Gastrocnemius medialis (tissue), 4 donors: ENCODE measurements around the gene WDFY4. TPM values are rescaled to one million over a fixed set of nuclear protein-coding genes. Genes with fewer than 3 reads are reported as not detected.

ENCODE experiments used
- ATAC-seq, 2 donors: fragments of 150-250 bp; one replicate each; pipeline ENCODE4 v1.9.1; 2016
- DNase-seq, 2 donors: peaks; one replicate each; pipeline ENCODE4 v3.0.0-alpha.2; 2019
- H3K27ac ChIP-seq, 4 donors: fragments of 200-600 bp; sonication (generic); 1 replicate in 1 of 4; 2 replicates in 3 of 4; pipeline ENCODE4 v1.5.1; 2016 to 2018; ENCODE audit warnings: mild to moderate bottlenecking in 2 of 4, moderate library complexity in 1 of 4
- H3K27me3 ChIP-seq, 3 donors: fragments of 200-600 bp; sonication (generic) in 2 of 3; 1 replicate in 1 of 3; 2 replicates in 2 of 3; pipeline versions ENCODE4 v1.5.1 to v1.6.0; 2016 to 2019; ENCODE audit warnings: mild to moderate bottlenecking in 1 of 3, moderate library complexity in 1 of 3
- H3K36me3 ChIP-seq, 2 donors: fragments of 200-600 bp; sonication (generic) in 1 of 2; one replicate each; pipeline ENCODE4 v1.5.1; 2017 to 2018
- H3K4me1 ChIP-seq, 2 donors: fragments of 200-600 bp; sonication (generic) in 1 of 2; one replicate each; pipeline ENCODE4 v1.5.1; 2016 to 2017; ENCODE audit warnings: mild to moderate bottlenecking in 2 of 2
- H3K4me3 ChIP-seq, 4 donors: fragments of 200-600 bp; sonication (generic) in 3 of 4; 1 replicate in 1 of 4; 2 replicates in 3 of 4; pipeline ENCODE4 v1.5.1; 2016 to 2019; ENCODE audit warnings: mild to moderate bottlenecking in 2 of 4
- H3K9me3 ChIP-seq, 3 donors: fragments of 200-600 bp; sonication (generic) in 2 of 3; 1 replicate in 1 of 3; 2 replicates in 2 of 3; pipeline ENCODE4 v1.5.1; 2016 to 2019
- POLR2A ChIP-seq, 2 donors: fragments of 450-650 bp; IDR thresholded peaks; one replicate each; pipeline ENCODE4 v1.6.1; 2017; ENCODE audit warnings: antibody characterized with exemption in 2 of 2, mild to moderate bottlenecking in 2 of 2, moderate library complexity in 2 of 2
- in situ Hi-C, 4 donors: fragments of 200-750 bp; cut with MboI; loops; one replicate each; pipeline versions ENCODE4 v1.15.0 to v1.8.0; 2017; ENCODE audit warnings: low sequenced_read_pairs in 4 of 4
- intact Hi-C: fragments of 100-400 bp; cut with DNase I; formaldehyde crosslinking; loops from one replicate; pipeline ENCODE4 v1.15.1; 2023; ENCODE audit warnings: low total_unique reads
- total RNA-seq, 4 donors: library from RNA; depleted of rRNA; stranded (reverse); fragments of >200 nt; gene quantifications; one replicate each; pipeline versions ENCODE4 v1.1.0 to v1.2.3, GENCODE V29; 2016
- TF ChIP-seq, protein P1 (sequence below), 5 experiments: fragments of 450-650 bp in 3 of 5; fragments of 200-600 bp in 2 of 5; sonication (generic) in 2 of 5; IDR thresholded peaks in 4 of 5; conservative IDR thresholded peaks in 1 of 5; 1 replicate in 4 of 5; 2 replicates in 1 of 5; pipeline ENCODE4 v1.5.1; 2016 to 2019; ENCODE audit warnings: antibody characterized with exemption in 5 of 5, mild to moderate bottlenecking in 3 of 5, moderate library complexity in 3 of 5

Gene WDFY4
- total RNA-seq, 4 donors from 2014 or later: 0.29 to 0.94 (median 0.59) TPM

GRCh38 chr10:49011756-49012155, 327.1 kb downstream of the WDFY4 start:
- no peak for DNase-seq
- no peak for ATAC-seq
- TF ChIP-seq, protein P1, sequence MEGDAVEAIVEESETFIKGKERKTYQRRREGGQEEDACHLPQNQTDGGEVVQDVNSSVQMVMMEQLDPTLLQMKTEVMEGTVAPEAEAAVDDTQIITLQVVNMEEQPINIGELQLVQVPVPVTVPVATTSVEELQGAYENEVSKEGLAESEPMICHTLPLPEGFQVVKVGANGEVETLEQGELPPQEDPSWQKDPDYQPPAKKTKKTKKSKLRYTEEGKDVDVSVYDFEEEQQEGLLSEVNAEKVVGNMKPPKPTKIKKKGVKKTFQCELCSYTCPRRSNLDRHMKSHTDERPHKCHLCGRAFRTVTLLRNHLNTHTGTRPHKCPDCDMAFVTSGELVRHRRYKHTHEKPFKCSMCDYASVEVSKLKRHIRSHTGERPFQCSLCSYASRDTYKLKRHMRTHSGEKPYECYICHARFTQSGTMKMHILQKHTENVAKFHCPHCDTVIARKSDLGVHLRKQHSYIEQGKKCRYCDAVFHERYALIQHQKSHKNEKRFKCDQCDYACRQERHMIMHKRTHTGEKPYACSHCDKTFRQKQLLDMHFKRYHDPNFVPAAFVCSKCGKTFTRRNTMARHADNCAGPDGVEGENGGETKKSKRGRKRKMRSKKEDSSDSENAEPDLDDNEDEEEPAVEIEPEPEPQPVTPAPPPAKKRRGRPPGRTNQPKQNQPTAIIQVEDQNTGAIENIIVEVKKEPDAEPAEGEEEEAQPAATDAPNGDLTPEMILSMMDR (IDR thresholded peaks at IDR 0.05 in 4 of 5, conservative IDR thresholded peaks at IDR 0.05 in 1 of 5): no peak
- no peak for TF ChIP-seq POLR2A (IDR thresholded peaks at IDR 0.05)
- Histone ChIP-seq H3K4me3 (no peak overlapping the region), H3K27ac (no peak overlapping the region), H3K9me3 (no peaks in the 10 kb centered on the region), H3K36me3 (no peaks in the 10 kb centered on the region), H3K27me3 (no peaks in the 10 kb centered on the region), H3K4me1 (peaks cover 13 to 20% of the 10 kb centered on the region in 2 donors)
- intact Hi-C loops (no loop called here), in situ Hi-C loops (no loop called here)

DNA sequence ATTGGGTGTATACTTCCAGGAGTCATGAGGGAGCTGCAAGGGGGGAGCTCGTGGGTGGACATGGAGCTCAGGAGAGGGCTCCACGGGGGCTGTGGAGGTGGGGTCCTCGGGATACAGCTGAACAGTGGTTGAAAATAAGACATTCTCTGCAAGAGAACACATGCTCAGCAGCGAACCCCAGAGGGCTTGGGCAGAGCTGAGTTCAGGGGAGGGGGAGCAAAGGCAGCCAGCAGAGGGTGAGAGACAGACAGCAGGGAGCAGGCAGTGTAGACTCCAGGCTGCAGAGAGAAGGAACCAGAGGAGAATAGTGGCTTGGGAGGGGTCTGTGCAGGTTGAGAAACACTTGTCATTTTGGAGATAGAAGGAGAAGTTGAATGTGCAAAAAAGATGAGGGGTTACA, 327.9 kb downstream of the WDFY4 start:
- H3K4me1 ChIP-seq: peaks cover 13 to 20% of the 10 kb centered on the region in 2 donors
- H3K27me3 ChIP-seq: no peaks in the 10 kb centered on the region
- intact Hi-C loops: no loop called here
- DNase-seq (no peak), ATAC-seq (no peak)
- no peaks in the 10 kb centered on the region for H3K36me3 ChIP-seq
- TF ChIP-seq POLR2A (IDR thresholded peaks at IDR 0.05): no peak
- TF ChIP-seq, protein P1 (IDR thresholded peaks at IDR 0.05 in 4 of 5, conservative IDR thresholded peaks at IDR 0.05 in 1 of 5): no peak
- H3K9me3 ChIP-seq: no peaks in the 10 kb centered on the region
- no peak overlapping the region for H3K4me3 ChIP-seq
- in situ Hi-C loops: no loop called here
- no peak overlapping the region for H3K27ac ChIP-seq

DNA sequence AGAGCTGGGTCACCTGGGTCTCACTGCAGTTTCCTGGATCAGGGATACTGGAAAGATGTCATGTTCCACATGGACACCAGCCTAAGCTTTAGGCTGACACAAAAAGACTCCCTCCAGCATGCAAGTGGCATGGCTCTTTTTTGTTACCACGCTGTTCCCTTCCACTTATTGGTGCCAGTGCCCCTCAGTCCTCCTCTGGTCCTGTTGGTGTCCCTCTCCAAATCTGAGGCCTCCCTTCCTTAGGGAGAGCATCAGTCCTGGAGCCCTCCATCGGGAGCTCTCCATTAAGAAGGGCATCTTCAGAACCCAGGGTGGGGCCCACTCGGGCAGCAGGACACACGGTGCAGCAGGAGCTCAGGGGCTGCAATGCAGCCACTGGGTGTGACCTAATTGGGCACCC, 331.0 kb downstream of the WDFY4 start:
- no peak for ATAC-seq
- no peak for TF ChIP-seq POLR2A (IDR thresholded peaks at IDR 0.05)
- TF ChIP-seq, protein P1 (IDR thresholded peaks at IDR 0.05 in 4 of 5, conservative IDR thresholded peaks at IDR 0.05 in 1 of 5): no peak
- Histone ChIP-seq H3K27ac (no peak overlapping the region), H3K36me3 (no peaks in the 10 kb centered on the region), H3K27me3 (no peaks in the 10 kb centered on the region), H3K9me3 (no peaks in the 10 kb centered on the region), H3K4me1 (no peaks in the 10 kb centered on the region), H3K4me3 (no peak overlapping the region)
- intact Hi-C loops (no loop called here), in situ Hi-C loops (no loop called here)
- no peak for DNase-seq

DNA sequence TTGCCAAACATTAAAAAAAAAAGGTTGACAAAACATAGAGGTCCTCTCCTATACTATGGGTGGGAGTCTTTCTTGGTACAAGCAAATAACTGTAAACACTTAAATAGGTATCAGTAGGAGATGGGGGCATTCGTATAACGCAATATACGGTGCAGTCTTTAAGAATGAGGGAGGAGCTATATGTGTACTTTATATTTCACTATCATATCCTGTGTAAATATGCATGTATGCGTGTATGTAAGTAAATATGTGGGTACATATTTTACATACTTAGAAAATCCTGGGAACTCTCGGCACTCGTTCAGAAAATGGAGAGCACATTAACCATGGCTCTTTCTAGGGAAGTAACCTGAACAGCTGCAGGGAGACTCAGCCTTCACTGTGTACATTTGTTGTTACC, 337.0 kb downstream of the WDFY4 start:
- ATAC-seq (no peak), DNase-seq (no peak)
- H3K27me3 ChIP-seq: no peaks in the 10 kb centered on the region
- no peaks in the 10 kb centered on the region for H3K9me3 ChIP-seq
- no peak overlapping the region for H3K4me3 ChIP-seq
- TF ChIP-seq, protein P1 (IDR thresholded peaks at IDR 0.05 in 4 of 5, conservative IDR thresholded peaks at IDR 0.05 in 1 of 5): no peak
- no peak for TF ChIP-seq POLR2A (IDR thresholded peaks at IDR 0.05)
- in situ Hi-C loops: no loop called here
- H3K4me1 ChIP-seq: peaks cover 0 to 3% of the 10 kb centered on the region in 2 donors
- H3K27ac ChIP-seq: no peak overlapping the region
- intact Hi-C loops: no loop called here
- H3K36me3 ChIP-seq: no peaks in the 10 kb centered on the region

DNA sequence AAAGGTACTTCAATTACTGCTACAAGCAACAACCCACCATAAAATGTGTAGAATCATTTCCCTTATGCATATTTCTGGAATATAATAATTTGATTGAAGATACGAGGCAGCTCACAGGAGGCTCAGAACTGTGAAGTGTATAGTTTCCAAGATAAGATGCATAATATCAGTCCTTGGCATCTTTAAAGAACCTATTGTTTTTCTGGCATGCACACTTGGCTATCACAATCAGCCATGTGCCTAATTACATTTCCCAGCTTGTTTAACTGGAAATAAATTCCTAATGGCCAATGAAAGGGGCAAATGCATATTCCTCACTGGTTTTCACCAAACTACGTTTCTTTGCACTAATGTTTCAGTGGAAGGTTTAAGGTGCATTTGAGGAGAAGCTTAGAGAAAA, 338.4 kb downstream of the WDFY4 start:
- H3K9me3 ChIP-seq: no peaks in the 10 kb centered on the region
- no peaks in the 10 kb centered on the region for H3K27me3 ChIP-seq
- no peak overlapping the region for H3K27ac ChIP-seq
- no peak overlapping the region for H3K4me3 ChIP-seq
- TF ChIP-seq POLR2A (IDR thresholded peaks at IDR 0.05): no peak
- TF ChIP-seq, protein P1 (IDR thresholded peaks at IDR 0.05 in 4 of 5, conservative IDR thresholded peaks at IDR 0.05 in 1 of 5): no peak
- in situ Hi-C loops: no loop called here
- DNase-seq (no peak), ATAC-seq (no peak)
- no peaks in the 10 kb centered on the region for H3K36me3 ChIP-seq
- H3K4me1 ChIP-seq: peaks cover 0 to 3% of the 10 kb centered on the region in 2 donors
- intact Hi-C loops: no loop called here
